HL-60/S4 treated with retinoic acid at 250 ng/mL for 4 days and 3 days (cell line): Measurements from ENCODE around the gene DTD2.
"Not testable (repeated sequence)": the region's sequence is repeated elsewhere in the genome, so short reads cannot be mapped to it uniquely, and the experiment has no call there.

Experiments
- in situ Hi-C: fragments of 300-500 bp; cut with MboI; formaldehyde crosslinking; loops from 2 replicates; pipeline ENCODE4 v1.7.0; 2022; ENCODE audit warnings: low sequenced_read_pairs

Gene DTD2

DNA sequence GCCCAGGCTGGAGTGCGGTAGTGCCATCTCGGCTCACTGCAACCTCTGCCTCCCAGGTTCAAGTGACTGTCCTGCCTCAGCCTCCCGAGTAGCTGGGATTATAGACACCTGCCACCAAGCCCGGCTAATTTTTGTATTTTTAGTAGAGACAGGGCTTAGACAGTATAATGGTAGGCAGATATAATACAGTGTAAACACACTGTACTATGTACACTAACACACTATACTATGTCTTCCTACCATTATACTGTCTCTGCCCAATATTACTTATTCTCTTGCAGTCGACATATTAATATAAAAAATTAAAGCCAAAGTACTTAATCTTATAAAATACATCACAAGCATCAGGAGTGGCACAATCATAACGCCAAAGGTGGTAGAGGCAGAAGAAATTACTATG lies 15.0 kb downstream of the DTD2 start:
- in situ Hi-C loops, result no loop called here

DNA sequence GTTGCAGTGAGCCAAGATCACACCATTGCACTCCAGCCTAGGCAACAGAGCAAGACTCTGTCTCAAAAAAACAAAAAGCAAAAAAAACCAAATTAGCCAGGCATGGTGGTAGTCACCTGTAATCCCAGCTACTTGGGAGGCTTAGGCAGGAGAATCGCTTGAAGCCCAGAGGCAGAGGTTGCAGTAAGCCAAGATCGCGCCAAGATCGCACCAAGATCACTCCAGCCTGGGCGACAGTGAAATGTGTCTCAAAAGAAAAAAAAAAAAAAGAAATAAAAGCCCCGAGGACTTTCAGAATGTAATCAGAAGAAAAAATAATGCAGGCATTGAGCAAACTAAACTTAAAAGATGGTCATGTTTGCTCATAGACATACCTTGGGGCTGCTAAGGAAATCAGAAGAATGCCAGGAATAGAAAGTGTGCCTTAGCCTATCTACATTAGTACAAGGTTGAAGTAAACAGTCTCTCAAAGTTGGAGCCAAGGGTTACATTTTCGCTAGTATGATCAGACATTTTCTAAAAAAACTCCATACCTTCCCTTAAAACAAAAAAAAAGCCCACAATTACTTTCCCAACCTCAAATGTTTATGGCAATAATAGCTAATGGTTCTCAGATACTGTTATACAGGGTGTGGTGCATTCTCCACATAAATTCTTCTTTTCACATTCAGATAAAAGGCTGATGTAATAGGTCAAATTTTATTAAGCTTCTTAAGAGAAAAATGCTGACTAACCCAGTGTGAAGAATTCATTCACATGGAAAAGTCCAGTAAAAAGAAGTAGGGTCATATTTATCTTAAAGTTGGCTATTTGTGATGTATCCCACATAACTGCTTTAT lies 15.8 kb downstream of the DTD2 start:
- in situ Hi-C loops, result no loop called here

- in situ Hi-C loops, result no loop called here
These were observed 17.0 kb downstream of the DTD2 start for GRCh38 chr14:31440280-31440679.

- in situ Hi-C loops, result no loop called here
These were observed 17.7 kb downstream of the DTD2 start for GRCh38 chr14:31439561-31439960.

- in situ Hi-C loops, result not testable (repeated sequence)
These were observed 20.1 kb downstream of the DTD2 start for GRCh38 chr14:31437045-31437691.

DNA sequence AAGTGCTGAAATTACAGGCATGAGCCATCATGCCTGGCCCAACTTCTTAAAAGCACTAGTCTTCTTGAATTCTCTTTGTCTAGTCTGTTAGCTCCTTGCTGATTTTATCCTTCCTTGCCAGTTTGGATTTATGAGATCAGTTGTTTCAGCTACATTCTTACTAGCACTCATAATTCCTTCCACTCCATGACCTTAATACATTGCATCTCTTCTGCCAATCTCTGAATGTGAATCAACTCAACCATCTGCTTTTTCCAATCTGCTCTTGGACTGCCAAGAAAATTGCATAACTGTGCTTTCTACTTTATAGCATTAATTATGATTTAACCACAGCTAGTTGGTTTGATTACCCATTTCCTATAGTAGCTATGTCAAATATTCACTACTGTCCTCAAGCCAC lies 22.0 kb downstream of the DTD2 start:
- in situ Hi-C loops, result no loop called here

DNA sequence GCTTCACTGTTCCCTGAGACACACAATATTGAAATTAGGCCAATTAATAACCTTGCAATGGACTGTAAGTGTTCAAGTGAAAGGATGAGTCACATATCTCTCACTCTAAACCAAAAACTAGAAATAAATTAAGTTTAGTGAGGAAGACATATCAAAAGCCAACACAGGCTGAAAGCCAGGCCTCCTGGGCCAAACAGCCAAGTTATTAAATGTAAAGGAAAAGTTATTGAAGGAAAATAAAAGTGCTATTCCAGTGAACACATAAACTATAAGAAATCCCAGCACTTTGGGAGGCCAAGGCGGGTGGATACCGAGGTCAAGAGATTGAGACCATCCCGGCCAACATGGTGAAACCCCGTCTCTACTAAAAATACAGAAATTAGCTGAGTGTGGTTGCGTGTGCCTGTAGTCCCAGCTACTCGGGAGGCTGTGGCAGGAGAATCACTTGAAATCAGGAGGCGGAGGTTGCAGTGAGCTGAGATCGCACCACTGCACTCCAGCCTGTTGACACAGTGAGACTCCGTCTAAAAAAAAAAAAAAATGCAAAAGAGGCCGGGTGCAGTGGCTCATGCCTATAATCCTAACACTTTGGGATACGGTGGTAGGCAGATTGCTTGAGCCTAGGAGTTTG lies 26.6 kb downstream of the DTD2 start:
- in situ Hi-C loops, result no loop called here

DNA sequence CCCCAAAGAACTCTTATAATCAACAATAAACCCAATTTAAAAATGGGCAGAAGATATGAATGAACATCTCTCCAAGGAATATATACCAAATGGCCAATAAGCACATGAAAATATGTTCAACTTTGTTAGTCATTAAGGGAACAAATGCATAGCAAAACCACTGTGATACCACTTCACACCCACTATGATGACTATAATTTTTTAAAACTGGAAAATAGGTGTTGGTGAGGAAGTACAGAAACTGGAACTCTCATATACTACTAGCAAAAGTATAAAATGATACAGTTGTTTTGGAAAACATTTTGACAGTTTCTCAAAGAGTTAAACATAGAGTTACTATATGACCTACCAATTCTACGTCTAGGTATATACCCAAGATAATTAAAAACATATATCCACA lies 27.5 kb downstream of the DTD2 start:
- in situ Hi-C loops, result no loop called here

DNA sequence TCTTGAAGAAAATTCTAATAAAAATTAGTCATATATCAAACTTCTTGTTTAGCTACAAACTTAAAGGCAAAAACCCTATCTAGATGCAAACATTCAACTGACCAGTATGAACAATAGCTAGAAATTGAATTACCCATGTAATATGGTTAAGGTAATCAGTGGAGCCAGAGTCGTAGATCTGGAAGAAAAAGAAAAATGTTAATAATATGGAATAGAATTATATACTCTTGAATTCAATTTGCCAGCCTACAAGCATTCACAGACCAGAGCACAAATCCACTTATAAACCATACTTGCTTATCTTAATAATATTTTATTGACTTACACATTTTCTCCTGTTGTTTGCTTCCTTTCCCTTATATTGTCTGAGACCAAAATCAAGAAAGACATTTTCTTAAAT lies 29.3 kb downstream of the DTD2 start:
- in situ Hi-C loops, result no loop called here

DNA sequence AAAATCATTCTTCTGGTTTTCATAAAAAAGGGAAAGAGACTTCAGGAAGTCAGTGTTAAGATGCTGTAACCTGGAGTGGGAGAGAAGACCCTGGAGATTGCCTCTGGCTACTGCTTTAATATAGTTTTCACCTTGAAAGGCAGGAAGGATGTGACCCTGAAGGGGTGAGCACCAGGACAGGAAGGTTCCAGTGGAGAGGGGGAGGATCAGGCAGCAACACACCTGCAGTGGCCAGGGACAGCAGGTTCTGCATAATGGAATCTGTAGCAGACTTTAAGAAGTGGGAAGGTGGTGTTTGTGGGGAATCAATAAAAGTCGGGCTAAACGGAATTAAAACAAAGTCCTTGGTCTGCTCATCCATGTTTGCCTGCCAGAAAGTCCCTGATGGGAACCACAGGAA lies 30.6 kb downstream of the DTD2 start:
- in situ Hi-C loops, result no loop called here

GRCh38 chr14:31425905-31426304 lies 31.4 kb downstream of the DTD2 start:
- in situ Hi-C loops, result no loop called here

GRCh38 chr14:31421200-31421599 lies 36.1 kb downstream of the DTD2 start:
- in situ Hi-C loops, result no loop called here

GRCh38 chr14:31420319-31421111 lies 36.8 kb downstream of the DTD2 start, which contains the start of gene HEATR5A:
Gene HEATR5A (minus strand): TSS chr14:31420550. CDS start chr14:31402975, 17,575 bp downstream.
- in situ Hi-C loops, result no loop called here

GRCh38 chr14:31419967-31420318 lies 37.4 kb downstream of the DTD2 start:
- in situ Hi-C loops, result no loop called here

- in situ Hi-C loops, result no loop called here
These were observed 37.9 kb downstream of the DTD2 start for GRCh38 chr14:31419179-31419966.

GRCh38 chr14:31418440-31418839 lies 38.9 kb downstream of the DTD2 start:
- in situ Hi-C loops, result no loop called here

GRCh38 chr14:31414190-31414833 lies 43.0 kb downstream of the DTD2 start:
- in situ Hi-C loops, result no loop called here

DNA sequence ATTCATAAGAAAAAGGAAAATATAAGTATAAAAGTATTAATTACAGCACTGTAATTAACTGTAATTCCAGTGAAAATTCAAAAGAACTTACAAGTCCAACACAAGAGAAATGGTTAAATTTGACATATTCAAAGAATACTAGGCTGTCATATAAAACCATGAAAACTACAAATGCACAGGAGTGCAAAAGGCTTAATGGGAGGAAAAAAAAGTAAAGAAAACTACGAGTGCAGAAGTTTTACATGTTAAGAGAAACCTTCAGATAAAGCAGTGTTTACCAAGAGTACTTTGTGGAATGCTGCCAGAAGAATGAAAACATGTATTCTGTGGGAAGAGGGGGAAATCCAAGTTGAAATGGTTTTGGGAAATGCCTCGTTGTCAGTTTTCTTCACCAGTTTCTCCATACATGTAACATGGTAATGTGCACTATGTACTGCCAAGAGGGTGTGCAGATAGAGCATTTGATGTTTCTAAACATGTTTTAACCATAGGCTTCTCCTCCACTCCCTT lies 46.0 kb downstream of the DTD2 start:
- in situ Hi-C loops, result no loop called here

GRCh38 chr14:31410048-31410650 lies 47.2 kb downstream of the DTD2 start:
- in situ Hi-C loops, result no loop called here
